GM18507 (cell line): ENCODE results near the gene MARCOL.

Source experiments
- DNase-seq: peaks from one replicate; pipeline ENCODE4 v3.0.0; 2011; ENCODE audit warnings: low read depth; ENCODE audit not compliant: insufficient read length; ENCODE audit errors: extremely low spot score
- FAIRE-seq: peaks from 2 replicates; lab custom pipeline; 2011; peaks lifted over from hg19 to GRCh38; lab: Jason Lieb, UNC

The MARCOL gene, protein sequence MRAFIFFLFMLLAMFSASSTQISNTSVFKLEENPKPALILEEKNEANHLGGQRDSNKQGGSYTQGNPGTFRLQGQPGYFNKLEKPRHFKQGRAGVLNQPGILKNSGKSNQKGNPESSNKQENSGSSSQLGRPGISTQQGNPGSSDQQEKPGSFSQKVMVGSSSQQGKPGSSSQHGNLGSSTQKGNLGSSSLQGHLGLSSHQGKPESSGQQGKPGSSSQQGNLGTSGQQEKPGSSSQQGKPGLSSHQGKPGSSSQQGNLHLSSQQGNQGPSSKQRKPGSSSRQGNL

DNA sequence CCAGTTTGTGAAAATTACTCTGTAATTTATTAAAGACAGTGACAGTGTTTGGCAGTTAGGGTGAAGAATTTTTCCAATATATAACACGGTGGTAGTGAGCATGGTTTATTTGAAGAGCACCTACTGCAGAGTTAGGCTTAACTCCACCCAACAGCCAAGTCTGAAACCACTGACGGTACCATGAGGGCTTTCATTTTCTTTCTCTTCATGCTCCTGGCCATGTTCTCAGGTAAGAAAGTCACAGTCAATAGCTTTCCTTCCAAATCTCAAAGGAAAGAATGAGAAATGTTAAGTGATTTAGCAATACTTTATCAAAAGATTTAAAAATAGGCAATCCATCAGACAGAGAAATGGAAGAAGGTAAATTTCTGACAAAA lies at the start of gene MARCOL:
Gene MARCOL, plus strand, starts transcription at position 108 of the 377 bp plus-strand sequence. Its CDS starts 73 bp downstream, at position 181.
- DNase-seq, result no peak

DNA sequence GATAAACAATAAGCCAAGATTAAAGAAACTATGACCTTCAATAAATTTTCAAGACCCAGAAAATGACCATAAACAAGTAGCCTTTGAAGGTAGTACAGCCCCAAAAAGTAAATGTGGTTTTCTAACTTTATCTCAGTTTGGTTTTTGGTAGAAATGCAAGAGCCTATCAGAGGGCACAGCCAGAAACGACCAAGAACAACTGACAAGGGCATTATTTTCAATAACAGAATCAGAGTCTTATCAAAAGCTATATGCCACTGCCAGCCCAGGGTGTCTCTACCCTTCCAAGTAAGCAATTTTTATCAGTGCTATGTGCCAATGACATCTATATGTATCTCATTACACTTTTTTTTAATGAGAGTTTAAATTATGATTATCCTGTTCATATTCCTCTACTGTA lies 47.3 kb upstream of the MARCOL start:
- DNase-seq (no peak), FAIRE-seq (no peak)

More for the DNA sequence above, at the start of gene MARCOL:
- no peak for FAIRE-seq

DNA sequence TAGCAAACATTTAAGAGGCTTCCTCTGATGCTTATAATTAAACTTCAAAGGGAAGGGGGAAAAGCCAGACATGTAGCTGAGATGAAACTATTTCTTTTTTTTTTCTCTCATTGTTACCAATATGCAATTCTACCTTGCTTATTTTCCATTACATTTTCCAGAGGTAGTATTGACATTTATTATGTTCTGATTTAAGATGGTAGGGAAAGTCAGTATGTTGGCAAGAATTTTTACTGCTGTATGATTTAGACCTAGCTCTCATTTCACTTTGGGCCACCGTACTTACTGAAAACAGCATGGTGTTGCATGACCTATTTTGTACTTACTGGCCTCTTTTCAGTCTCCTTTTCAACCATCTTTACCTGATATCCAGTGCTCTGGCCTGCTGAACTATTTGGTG lies 45.1 kb upstream of the MARCOL start:
- no peak for FAIRE-seq
- no peak for DNase-seq

DNA sequence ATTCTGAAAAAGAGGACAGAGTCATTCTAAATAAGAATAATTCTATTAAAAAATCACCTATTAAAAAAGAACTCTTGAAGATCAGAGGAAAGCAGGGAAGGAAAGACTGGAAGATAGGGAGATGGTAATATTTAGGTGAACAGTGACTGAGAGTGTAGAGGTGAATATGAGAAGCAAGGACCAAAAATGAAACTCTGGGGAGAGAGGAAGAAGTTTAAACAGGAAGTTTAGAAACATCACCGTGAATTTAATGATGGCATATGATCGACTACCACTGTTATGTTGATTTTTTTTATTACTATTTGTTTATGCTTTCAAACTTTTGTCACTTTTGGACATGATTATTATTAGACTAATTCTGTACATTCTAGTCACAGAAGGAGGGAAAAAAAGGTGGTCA lies 37.2 kb upstream of the MARCOL start:
- no peak for FAIRE-seq
- no peak for DNase-seq

DNA sequence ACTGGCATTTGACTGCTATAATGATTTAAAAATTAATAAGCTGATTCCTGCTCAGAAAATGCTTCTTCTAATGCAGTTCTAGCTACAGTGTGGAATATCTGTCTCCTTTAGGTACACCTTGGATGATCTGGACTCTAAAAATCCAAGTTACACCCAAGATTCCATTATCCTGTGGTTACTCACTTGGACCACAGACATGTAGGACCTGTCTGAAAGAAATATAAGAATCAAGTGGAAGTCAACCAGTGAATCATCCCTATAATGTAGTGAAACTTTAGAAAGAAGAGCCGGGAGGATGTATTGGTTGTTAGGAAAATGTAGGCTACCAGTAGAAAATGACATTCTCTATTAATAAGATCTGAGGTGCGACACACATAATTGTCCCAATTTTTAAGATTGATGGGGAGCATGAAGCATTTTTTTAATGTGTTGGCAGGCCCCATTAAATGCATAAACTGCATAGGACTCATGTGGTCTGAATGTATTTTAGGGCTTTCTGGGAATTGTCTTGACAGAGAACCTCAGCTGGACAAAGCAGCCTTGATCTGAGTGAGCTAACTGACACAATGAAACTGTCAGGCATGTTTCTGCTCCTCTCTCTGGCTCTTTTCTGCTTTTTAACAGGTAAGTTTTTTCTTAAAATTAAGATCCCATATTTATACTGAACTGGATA lies 35.7 kb upstream of the MARCOL start, which contains the start of gene SPINK6:
Gene SPINK6, plus strand, starts transcription at position 512 of the 673 bp plus-strand sequence. Its CDS starts 55 bp downstream, at position 567.
- DNase-seq, result no peak
- FAIRE-seq, result no peak

DNA sequence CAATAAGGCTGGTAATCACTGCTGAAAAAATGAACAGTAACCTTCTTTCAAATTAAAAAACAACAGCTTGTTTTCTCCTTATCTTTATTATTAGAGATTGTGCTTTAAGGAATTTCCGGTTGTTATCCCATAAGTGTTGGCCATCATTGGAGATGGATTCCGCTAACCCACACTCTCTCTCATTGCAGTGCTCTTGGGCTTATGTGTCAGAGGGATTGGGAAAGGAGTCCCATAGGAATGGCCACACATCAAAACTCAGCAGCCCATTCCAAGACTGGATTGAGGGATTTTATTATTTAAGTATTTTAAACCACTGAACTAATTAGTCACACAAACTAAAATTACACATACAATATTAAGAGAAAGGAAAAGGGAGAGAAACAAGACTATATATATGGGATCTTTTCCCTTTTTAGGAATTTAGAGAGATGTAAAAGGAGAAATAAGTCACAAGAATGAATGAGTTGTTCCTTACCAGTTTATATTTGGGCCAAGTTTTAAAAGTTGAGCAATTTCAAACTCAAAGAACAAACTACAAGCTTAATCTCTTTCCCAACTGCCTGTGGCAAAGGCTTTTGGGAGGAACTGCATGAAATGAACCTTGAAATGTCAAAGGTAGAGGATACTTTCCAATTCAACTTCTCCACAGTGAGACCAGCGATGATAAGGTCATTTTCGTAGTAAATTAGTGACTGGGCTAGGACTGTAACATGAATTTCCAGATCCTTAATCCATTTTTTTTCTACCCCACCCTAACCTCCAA lies 33.1 kb upstream of the MARCOL start:
- DNase-seq (no peak), FAIRE-seq (no peak)

DNA sequence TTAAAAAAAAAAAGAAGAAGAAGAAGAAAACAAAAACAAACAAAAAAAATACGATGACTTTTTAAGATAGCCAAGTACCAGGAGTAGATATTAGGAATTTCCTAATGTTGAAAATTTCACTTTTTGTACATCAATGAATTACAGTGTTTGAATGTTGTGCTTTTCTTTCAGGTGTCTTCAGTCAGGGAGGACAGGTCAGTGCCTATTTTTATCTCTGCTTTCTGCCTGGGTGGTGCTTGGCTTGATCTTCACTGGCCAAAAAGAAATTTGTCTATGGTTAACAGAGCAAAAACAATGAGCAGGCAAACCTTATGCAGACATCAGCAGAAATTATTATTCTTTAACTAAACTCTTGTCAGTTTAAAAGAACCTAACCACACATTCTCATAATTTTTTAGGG lies 32.5 kb upstream of the MARCOL start:
- FAIRE-seq (no peak), DNase-seq (no peak)

DNA sequence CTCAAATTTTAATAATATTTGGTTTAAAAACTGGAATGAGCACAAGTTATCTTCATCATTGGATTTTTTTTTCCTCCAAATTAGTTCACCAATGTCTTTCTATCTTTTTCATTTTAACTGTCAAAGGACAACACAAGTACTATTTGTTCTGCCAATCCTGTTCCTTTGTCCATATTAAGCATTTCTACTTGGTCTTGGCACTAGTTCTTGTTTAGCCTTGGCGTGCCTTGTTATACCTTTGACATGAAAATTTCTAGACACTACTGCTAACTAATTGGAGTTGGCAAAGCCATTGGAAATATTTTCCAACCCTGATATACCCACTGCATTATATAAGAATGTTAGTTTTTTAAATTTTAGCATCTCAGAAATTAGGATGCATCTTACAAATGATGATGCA lies 31.7 kb upstream of the MARCOL start:
- no peak for FAIRE-seq
- no peak for DNase-seq

DNA sequence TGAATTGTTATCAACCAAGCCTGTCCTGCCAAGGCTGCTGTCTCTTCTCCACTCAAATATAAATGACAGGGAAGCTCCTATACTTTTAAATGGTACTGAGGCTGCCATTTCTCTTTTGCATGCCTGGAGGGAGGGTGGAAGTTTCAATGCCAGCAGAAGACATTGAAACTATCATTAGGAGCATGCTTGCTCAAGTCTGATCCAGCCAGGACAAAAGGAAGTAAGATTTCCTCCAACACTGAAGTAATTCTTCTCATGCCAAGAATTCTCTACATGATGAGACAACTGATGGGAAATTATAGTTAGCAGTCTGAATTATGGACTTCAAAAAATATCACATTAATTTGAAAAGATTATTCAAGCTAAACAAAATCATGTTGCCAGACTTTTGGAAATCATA lies 30.1 kb upstream of the MARCOL start:
- FAIRE-seq (no peak), DNase-seq (no peak)

DNA sequence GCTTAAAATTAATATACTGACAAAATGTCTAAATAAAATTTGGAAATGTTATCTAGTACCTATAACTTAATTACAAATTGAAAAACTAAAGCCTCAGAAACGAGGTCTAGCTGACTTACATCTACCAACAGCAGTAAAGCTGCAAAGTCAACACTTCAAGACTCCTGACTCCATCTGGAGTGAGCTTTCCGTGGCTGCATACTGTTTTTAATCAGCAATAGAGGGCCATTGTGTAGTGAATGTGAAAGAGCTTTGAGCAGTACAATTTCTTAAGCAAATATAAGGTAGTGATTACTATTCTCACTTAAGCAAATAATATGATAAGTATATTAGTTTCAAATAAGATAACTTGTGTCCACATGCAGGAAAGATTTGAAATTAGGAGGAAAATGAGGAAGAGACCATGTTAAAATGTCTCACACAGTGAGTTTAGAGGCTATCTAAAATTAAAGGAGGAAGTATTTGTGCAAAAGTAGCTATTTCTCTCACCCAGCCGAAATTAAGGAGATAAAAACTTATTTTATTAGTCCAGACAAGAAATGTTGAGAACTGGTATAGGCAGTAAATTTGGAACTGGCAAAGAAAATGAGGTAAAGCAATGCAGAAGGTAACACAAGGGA lies 29.1 kb upstream of the MARCOL start:
- DNase-seq (no peak), FAIRE-seq (no peak)

DNA sequence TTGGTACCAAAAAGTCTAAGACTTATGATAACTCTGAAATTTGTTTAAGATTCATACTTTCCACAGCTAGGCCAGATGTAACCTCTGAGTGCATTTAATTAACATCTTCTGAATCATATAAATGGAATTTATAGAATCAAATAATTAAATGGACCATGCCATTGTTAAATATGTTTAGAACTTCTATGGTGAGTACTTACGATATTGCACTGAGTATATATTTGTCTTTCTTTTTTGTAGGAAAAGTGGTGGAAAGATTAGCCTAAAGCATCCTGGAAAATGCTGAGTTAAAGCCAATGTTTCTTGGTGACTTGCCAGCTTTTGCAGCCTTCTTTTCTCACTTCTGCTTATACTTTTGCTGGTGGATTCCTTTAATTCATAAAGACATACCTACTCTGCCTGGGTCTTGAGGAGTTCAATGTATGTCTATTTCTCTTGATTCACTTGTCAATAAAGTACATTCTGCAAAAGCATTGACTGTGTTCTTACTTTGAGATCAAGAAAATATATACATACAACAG lies 23.6 kb upstream of the MARCOL start:
- FAIRE-seq (no peak), DNase-seq (no peak)

DNA sequence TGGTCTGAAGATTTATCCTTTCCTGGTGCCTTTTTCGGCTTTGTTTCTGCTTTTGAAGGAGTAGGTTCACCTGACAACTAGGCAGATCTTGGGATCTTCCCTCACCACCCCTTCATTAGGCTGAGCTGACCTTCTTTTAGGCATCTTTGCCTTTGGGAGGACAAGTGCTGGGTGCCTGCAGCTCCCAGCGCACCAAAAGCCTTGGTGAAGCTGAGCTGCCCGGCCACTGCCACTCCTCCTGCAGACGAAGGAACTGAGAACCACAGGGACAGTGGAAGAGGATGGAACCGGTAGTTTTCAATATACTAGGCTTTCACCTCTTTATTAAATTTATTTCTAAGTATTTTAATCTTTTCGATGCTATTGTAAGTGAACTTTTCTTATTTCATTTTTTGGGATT lies 16.8 kb upstream of the MARCOL start:
- FAIRE-seq (no peak), DNase-seq (no peak)

DNA sequence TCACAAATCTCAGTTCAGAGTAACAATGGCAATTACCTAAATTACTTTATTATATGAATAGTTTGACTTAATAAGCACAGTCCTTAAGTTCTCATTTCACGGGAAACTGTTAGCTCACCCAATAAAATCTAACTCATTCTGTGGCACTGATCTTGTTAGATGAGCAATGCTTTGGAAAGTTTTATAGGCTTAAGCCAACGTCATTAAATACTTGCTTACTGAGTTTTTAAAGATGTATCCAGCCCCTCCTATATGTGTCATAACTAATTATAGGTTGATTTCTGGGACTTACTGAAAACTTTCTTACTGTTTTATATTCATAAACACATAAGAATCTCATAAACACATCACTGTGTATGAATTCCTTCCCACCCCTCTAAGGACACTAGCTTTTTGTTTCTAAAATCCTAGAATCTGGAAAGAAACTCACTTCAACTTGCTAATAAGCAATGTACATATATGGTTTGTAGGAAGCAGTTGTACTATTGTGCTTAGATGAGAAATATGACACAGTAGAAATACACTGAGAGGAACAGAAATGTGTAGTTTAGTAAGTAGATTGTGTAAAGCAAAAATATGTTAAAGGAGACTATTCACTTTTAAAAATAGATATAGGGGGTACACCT lies 14.1 kb upstream of the MARCOL start:
- DNase-seq, result no peak

DNA sequence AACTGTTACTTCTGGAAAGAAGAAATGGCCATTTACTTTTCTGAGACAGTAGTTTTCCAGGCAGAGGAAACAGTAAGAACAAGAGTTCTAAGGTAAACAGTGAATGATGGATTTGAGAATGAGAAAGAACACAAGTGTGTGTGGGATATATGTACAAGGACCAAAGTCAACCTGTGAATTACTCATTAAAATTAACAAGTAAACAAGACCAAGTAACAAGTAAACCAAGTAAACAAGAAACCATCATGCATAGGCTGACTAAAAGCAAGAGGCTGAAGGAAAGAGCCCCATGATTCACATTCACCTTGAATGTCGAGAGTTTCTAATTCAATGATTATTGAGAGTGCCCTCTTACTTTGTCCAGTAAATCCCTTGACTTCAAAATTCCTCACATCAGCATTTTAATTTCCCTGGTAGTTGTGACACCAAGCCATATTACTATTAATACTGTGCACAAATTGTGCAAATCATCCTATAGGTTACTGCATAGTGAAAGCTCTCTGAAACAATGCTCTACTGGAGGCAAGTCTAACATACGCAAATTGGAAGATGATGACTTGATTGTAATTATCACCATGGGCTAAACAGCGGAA lies 9.8 kb upstream of the MARCOL start:
- no peak for DNase-seq
- no peak for FAIRE-seq

More for the DNA sequence above, 14.1 kb upstream of the MARCOL start:
- FAIRE-seq, result no peak

DNA sequence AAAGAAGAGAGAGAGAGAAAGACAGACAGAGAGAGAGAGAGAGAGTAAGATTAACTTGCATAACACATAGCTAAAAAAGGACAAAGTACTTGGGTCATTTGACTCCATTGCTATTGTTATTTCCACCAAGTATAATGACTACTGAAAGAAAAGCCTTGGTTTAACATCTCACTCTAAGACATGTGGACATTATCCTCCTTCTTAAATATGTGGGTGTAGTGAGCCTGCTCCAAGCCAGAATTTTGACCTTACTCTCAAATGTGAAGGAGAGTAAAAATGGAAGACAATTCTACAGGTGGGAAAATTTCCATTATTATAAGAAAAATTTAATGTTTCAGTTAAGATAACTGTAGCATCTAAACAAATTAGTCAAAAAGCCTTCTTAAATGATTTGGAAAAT lies 8.5 kb upstream of the MARCOL start:
- FAIRE-seq (no peak), DNase-seq (no peak)

DNA sequence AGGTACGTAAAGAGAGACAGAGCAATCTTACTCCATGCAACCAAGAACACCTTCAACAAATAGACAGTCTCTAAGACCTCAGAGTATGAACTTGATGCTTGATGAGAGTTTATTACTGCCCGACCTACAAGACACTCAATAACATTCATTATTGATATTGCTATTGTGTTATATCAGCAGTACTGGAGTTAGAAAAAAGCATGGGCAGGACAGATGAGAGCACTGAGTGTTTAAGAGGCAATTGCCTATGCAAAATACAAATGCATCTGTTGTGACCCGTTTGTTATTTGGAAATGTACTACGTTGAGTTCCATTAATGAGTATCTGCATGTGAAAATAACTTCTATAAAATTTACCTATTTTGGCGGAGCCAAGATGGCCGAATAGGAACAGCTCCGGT lies 8.1 kb upstream of the MARCOL start:
- DNase-seq (no peak), FAIRE-seq (no peak)

DNA sequence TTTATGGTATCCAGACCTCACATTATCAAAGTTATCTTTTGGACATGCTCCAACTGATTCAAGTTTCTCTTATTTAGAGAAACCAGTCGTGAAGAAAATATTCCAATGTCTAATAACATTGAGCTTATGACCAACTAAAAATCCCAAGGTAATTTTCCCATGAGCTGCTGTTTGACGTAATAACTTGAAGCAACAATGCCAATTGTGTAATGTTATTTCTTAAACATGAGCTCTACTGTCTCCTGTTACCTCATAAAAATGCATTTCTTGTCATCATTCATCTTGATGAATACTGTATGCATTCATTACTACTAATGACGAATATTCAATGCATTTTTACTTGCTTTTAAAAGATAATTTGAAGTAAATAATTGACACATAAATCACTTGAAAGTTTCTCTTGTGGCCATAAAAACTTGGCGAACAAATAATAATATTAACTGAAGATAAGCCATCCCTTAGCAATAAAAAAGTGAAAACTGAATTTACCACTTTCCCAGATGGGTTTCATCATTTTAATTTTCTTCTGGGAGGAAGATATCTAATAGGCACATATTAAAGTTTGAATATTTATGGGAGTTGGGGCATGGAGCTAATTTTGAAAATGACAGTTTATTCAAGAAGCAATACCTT lies 424 bp upstream of the MARCOL start:
- DNase-seq (no peak), FAIRE-seq (no peak)

DNA sequence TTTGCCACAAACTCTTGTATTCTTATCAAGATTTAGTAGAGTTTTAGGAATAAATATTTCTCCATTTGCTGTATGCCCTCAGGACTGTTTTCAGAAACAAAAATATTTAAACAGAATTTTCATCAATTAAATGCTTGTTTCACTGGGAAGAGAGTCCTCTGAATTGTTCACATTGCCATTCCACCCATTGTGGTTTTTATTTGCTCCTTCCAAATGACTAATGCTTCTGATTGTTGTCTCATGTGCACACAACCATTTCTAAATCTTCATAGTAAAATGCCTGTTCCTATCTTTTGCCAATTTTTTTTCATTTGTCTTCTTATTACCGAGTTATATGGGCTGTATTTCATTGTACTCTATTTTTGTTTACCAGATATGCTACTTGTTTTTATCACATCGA lies 10.6 kb downstream of the MARCOL start:
- FAIRE-seq, result no peak

DNA sequence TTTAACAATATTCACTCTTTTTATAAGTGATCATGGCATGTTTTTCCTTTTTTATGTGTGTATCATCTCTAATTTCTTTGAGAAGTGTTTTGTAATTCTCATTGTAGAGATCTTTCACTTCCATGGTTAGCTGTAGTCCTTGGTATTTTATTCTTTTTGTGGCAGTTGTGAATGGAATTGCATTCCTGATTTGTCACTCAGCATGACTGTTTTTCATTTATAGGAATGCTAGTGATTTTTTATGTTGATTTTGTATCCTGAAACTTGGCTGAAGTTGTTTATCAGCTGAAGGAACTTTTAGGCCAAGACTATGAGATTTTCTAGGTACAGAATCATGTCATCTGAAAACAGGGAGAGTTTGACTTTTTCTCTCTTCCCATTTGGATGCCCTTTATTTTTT lies 17.1 kb downstream of the MARCOL start:
- FAIRE-seq (no peak), DNase-seq (no peak)

More for the DNA sequence above, 10.6 kb downstream of the MARCOL start:
- DNase-seq, result no peak
